GM18520 (cell line): Measurements from ENCODE around the gene NSA2.

Source experiments
- ATAC-seq: cut with Tn5 transposase; IDR thresholded peaks from one replicate; pipeline ENCODE4 v1.9.1; 2021; ENCODE audit not compliant: unreplicated experiment

The NSA2 gene

DNA sequence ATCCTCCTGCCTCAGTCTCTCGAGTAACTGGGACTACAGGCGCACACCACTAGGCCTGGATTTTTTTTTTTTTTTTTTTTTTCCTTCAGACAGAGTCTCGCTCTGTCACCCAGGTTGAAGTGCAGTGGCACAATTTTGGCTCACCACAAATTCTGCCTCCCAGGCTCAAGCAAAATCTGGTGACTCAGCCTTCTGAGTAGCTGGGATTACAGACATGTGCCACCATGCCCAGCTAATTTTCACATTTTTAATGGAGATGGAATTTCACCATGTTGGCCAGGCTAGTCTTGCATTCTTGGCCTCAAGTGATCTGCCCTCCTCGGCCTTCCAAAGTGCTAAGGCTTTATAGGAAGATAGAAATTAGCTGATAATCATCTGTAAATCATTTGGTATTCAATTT lies 43.9 kb downstream of the NSA2 start:
- ATAC-seq = no peak

DNA sequence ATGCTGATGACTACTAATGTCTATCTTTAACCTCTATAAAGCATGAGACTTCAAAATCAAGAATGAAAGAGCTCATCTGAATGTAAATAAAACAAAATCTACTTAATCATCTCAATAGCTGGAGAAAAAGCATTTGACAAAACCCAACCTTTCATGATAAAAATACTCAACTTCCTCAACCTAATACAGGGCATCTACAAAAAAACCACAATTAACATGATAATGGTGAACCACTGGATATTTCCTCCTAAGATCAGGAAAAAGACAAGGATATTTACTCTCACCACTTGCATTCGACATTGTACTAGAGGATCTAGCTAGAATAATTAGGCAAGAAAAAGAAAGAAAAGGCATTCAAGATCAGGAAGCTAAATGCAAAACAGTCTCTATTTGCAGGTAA lies 49.8 kb downstream of the NSA2 start:
- ATAC-seq = no peak

DNA sequence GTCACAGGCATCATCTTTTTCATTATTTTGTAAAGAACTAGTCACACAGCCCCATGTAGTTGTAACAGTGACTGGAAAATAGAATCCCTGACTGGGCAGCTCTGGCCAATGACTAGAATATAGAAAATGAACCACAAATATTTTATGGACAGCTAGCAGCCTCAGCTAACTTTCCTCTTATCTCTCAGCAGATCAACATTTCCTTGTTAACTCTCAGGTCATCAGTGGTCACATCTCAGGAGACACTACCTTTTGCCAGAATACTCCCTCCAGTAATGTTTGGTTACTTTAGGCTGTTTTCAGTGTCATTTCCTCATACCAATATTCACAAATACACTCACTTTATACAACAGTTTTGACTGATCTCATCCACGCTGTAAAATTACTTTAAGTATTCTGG lies 55.2 kb downstream of the NSA2 start:
- no peak for ATAC-seq

DNA sequence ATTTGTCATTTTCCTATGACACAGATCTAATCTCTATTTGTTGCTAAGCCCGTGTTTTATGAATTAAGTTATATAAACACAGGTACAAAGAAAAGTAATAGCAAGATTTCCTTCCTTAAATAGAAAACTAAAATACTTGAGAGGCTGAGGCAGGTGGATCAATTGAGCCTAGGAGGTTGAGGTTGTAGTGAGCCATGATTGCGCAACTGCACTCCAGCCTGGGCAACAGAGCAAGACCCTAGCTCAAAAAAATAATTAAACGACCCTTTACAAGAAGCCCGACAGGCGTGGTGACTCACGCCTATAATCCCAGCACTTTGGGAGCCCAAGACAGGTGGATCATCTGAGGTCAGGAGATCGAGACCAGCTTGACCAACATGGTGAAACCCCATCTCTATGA lies 62.4 kb downstream of the NSA2 start:
- no peak for ATAC-seq
